ENCODE results near the gene CAPN9.

CAPN9 gene

DNA sequence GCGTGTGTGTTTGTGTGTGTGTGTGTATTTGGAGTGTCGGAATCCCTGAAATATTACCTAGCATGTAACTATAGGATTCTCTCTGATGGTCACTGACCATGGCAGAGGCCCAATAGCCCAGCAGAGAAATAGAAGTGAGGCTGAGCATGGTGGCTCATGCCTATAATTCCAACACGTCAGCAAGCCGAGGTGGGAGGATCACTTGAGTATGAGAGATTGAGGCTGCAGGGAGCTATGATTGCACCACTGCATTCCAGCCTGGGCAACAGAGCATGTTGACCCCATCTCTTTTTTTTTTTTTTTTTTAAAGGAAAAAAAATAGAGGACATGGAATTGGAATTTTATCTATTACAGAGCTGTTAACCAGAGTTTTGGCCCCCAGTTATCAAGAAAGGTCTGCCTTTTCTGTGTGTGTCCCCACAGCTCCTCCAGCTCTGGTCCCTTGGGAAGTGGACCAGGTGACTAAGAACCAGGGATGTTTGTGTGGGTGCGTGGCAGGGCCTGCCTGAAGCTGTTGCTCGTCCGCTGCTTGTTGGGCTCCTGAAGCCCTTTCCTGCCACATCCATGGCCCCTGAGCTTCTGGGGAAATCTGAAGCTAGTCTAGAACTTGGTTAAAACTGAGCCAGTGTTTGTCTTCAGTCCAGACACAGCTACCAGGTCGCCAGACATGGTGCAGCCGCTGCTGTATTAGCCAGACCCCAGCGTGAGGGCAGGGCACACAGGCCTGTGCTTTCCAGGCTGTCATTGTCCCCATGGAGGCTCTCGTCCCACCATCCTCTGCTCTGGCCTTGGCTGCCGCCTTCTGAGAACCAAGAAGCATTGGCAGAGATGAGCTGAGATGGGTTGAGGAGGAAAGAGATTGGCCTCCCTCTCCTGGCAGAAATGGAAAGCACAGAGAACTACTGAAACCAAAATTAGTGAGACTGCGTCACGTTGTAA, 25.5 kb downstream of the CAPN9 start:
- no peak for DNase-seq

DNA sequence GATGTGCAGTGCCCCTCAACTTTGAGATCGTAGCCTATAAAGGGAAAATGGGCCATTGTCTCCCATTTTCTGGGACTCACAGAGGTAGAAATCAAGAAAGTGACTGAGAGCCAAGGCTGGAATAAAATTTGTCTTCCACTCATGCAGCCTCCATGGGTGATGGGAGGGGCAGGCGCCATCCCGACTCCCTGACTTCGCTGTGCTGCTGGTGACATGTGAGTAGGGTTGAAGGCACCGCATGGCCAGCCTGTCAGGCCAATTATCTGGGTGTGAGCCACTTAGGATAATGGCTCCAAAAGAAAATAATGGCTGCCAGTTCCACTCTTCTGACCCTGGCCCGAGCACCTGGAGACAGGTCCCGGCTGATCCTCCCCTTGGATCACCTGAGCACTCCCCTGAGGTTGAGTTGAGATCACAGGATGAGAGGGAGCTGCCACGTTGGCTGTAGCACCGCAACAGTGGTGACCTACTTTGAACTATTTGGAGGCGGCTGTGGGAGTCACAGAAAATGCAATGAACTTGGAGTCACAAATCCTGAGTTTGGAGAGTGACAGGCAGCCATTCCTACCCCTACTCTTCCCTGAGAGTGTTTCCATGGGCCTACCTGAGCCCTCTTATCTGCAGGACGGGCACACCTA, 26.3 kb downstream of the CAPN9 start:
- DNase-seq, result no peak

DNA sequence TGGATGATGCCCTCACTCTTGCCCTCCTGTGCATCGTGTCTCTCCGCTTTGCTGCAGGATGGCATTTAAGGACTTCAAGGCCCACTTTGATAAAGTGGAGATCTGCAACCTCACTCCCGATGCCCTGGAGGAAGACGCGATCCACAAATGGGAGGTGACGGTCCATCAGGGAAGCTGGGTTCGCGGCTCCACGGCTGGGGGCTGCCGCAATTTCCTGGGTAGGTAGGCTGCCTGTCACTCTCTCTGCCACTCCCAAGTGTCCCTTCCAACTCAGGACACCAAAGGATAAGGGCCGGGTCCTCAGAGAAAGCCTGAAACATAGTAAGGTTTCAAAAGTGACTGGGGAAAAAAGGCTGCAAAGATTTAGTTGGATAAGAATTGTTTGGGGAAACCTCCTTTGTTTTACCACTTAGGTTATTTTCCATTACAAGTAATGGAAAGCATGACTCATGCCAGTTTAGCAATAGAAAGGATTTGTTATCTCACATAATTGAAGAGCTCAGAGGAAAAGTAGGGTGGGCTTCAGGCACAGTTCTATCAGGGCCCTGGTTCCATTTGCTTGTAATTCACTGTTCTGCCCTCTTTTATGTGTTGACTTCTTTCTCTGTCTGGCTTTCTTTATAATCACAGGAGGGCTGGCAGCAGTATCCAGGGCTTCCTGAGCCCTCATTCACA, 31.9 kb downstream of the CAPN9 start:
- no peak for DNase-seq

- no peak for DNase-seq
These were observed 33.9 kb downstream of the CAPN9 start for GRCh38 chr1:230781131-230781530.

- no peak for DNase-seq
These were observed 34.4 kb downstream of the CAPN9 start for GRCh38 chr1:230781594-230781993.

DNA sequence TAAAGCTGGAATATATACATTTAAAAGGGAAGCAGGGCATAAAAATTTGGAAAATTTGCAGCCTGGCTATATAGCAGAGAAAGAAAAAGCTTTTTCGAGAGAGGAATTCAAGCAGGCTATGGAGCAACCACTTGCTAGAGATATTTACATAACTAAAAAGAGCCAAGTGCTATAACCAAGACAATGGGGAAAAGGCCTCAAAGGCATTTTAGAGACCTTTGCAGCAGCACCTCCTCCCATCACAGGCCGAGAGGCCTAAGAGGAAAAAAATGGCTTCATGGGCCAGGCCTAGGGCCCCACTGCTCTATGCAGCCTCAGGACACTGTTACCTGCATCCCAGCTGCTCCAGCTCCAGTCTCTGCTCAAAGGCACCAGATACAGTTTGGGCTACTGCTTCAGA, 37.0 kb downstream of the CAPN9 start:
- no peak for DNase-seq

- no peak for DNase-seq
These were observed 38.6 kb downstream of the CAPN9 start for GRCh38 chr1:230785636-230786384.

DNA sequence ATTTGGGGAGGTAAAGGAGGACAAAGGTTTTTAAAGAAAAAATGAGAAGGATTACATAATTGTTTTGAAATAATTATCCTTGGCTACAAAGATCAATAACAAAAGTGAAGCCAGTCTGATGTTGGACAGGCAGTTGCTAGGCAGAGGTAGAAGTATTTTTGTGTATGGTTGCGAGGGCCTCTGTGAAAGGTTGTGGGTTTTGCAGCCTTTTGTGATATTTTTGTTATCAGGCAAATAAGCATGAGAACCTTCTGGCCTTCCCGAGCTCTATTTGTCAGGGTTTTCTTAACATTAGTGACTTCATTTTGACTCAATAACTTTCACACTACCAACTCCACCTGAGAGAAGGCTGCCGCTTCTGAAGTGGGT, 39.2 kb downstream of the CAPN9 start:
- DNase-seq, result no peak

- DNase-seq, result no peak
These were observed 40.3 kb downstream of the CAPN9 start for GRCh38 chr1:230787471-230787870.

DNA sequence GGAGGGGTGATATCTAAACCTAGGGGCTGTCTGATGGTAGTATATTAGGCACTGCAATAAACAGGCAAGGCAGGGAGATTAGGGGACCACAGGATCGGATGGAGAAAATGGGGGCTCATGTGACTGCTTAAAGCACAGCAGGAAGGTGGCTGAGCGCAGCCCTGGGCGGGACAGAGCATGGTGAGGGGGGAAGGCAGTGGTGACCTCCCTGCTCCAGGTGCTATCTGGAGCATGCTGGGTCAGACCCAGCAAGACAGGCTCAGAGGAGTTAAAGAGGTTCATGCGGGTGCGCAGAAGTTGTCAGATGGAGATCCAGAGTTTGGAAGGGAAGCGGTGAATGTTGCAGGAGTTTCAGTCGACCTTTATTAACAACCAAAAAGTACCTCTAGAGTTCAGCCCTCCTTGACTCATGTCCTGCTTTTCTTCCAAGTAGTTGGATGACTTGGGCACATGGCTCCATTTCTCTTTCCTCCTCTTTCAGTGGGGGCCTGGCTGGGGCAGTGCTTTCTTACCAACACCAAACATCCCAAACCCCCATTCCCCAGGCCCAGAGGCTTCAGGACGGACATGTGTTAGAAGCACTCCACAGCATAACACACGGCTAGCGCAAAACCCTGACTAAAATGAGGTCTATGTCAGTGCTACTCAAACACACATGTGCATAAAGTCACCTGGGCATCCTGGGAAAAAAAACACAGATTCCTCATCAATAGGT, 41.5 kb downstream of the CAPN9 start:
- no peak for DNase-seq

- DNase-seq, result no peak
These were observed 42.8 kb downstream of the CAPN9 start for GRCh38 chr1:230790026-230790425.

GRCh38 chr1:230791986-230792564, 44.9 kb downstream of the CAPN9 start:
- DNase-seq, result no peak

GRCh38 chr1:230792691-230793462, 45.7 kb downstream of the CAPN9 start:
- DNase-seq, result no peak

- no peak for DNase-seq
These were observed 46.2 kb downstream of the CAPN9 start for GRCh38 chr1:230793463-230793745.

GRCh38 chr1:230794431-230794830, 47.2 kb downstream of the CAPN9 start:
- no peak for DNase-seq

- no peak for DNase-seq
These were observed 47.9 kb downstream of the CAPN9 start for GRCh38 chr1:230794871-230795605.

DNA sequence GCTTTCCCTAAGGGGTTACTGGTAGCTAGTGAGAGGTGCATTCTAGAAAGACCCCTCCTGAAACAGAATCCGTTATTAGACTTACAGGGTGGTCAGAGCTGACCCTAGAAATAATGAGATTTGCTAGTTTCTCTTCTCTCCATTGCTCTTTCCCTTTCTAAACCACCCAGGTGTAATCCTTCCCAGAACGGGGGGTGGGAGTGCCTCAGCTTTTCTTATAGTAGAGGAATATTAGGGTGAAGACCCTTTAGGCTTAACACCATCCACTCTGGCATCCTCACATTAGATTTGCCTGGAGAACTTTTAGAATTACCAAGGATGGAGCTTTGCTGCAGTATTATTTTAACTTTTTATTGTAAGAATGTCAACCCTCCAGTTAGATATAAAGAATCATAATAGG, 49.4 kb downstream of the CAPN9 start:
- DNase-seq, result no peak

GRCh38 chr1:230797376-230797920, 50.3 kb downstream of the CAPN9 start:
- no peak for DNase-seq

GRCh38 chr1:230797942-230798365, 50.8 kb downstream of the CAPN9 start:
- DNase-seq, result no peak

DNA sequence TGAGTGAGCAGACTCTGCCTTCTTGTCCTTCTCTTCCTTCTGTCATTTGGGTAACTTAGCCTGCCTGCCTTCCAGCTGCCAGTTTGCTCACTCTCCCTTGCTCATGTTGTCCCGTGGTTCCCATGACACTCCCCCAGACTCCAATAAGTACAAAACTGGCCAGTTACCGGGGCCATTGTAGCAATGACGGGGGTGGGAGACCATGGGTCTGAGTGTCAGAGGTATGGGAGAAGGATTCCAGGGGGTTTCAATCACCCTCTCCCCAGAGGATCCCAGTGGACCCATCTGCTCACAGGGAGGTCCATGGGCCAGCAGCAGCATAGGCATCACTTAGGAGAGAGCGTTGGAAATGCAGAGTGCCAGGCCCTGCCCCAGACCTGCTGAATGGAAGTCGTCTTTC, 51.3 kb downstream of the CAPN9 start:
- DNase-seq, result no peak

Measured in GF-D8 (cell line).